ENCODE data around the gene CFAP91.

The CFAP91 gene

DNA sequence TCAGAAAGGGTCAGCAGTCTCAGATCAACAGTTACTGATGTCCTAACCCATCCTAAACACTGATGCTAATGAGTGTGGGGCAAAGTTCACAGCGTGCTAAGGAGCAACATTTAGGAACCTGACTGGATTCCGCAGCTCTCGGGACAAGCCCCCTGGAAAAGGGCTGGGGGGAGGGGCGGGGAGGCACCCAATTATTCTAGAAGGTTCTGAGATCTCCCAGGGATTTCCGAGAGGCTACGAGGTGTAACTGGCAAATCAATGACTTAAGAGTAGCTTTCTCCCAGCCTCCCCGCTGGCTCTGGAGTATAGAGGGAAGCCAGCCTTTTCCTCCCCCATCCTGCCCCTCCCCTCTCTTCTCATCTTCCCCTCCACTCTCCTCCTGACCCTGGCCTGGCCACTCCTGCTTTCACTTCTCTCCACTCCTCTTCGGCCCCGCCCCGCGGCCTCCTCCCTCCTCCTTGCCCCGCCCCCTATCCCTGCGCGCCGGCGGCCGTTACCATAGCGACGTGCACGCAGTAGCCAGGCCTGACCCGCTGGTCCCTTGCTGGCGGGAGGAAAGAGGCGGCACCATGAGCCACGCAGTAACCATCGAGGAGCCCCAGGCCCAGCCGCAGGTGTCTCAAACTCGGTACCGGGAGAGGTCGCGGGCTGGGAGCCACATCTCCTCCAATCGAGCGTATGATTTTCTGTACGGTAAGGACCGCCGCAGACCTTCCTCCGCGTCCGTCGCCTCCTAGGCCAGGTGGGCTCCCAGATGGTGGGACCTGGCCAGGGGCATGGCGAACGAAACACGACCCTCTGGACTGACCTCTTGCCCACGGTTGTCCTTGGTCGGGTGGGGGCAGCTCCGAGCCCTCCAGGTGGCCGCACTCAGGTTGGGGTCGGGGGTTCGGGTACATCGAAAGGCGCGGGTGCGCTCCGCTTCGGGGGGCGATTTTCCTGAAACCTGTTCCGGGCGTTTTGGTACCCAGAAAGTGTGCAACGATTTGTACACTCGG is at the start of gene CFAP91:
Gene CFAP91, plus strand, starts transcription at position 493 of the 998 bp plus-strand sequence. Its CDS starts 77 bp downstream, at position 570.
- DNase-seq (ENCODE audit: low spot score) = peak; percentile 98

DNA sequence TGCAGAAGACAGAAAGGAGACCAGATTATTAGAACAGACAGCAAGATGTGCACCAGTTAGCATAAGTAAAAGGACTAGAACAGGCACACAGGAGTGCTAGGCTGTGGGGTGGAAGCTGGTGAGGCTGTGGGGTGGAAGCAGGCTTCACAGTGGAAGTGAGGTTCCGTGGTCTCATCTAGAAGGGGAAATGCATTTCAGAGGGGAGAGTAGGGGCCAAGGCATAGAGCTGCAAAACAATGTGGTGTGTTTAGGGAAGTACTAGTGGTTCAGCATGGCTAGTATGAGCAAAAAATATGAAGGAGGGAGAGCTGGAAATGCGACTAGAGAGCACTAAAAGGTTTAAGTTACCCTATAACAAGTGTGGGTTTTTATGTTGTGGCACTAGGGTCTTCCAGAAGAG is 48.9 kb upstream of the CFAP91 start:
- DNase-seq (ENCODE audit: low spot score) = peak; percentile 33

- DNase-seq (ENCODE audit: low spot score) = peak; percentile 29
These were observed 44.7 kb upstream of the CFAP91 start for GRCh38 chr3:119657887-119658702.

DNA sequence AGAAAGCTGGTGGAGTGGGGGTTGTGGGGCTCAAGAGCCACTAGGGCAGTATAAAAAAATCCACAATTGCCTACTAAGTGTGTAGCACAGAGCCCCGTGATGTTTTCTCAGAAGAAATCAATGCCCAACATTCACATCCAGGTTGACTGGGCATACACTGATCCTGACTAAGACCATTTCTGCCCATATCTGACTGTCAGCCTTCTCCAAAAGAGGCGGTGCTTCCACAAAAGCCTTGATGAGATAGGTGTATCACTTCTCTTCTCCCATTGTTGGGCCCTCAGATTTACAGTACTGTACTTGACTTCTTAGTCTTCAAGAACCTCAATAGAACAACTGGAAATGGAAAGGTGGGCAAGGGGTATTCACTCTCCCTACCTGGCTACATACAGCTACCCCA is 43.8 kb upstream of the CFAP91 start:
- DNase-seq (ENCODE audit: low spot score) = no peak

DNA sequence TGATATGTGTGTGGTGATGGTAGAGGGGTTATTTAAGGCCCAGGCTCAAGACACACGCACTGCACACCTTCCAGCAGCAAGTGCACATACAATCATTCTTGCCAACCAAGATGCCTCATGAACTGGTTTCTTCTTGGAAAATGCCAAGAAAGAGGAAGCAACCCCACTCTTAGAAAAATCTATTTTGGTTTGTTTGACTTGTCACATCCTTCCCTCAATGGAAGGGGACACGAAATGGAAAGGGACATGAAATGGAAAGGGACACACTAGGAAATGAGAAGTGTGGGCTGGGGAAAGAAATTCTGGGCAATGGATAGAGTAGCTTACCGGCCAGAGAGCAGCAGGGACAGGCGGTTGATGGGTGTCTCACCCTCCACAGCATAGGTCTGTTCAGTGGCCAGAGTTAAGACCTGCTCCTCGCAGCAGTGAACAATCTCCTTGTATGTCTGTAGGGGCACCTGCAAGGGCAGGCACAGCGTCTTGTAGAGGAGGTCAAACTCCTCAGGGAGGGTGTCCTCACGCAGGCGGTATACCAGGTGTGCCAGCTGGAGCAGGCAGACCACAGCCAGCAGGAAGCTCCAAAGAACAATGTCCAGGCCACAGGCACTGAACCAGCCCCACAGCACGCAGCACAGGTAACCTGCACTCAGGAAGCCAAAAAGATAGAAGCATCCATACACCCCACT is 43.1 kb upstream of the CFAP91 start:
- no peak for DNase-seq (ENCODE audit: low spot score)

GRCh38 chr3:119660474-119661440 is 42.1 kb upstream of the CFAP91 start, which contains the start of gene POPDC2:
TSS of gene POPDC2 (minus strand) at chr3:119660589. CDS start at chr3:119660423, 166 bp downstream.
- DNase-seq (ENCODE audit: low spot score) = no peak

DNA sequence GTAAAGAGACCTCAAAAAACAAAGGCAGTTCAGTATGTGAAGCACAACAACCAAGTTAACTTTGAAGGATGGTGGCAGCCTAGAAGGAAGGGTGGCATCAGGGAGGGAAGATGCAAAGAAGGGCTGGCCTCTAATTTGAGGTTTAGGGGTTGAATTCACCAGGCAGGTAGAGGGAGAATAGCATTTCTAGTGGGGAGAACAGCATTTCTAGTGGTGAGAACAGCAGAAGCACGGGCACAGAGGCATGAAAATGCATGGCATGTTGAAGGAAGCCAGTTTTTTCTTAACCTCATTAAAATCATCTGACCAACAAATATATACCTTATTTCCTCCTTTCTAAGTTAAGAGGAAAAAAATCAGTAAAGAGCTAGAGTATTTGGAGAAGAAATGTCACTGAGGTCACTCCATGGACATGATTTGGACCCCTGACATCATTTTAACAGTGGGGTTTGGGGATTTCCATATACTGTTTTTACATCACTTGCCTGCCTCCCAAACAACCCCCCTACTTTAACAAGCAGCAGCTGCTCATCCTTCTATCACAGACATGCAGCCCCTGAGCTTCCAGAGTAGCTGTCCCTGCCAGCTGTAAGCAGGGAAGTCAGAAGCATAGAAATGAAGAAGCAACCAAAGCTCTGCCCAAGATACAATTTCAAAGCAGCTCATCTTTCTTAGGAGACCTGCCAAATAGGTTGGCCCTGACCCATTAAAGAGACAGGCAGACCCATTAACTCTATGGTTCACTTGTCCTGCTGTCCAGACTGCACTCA is 40.0 kb upstream of the CFAP91 start:
- no peak for DNase-seq (ENCODE audit: low spot score)

GRCh38 chr3:119663885-119664284 is 38.9 kb upstream of the CFAP91 start:
- no peak for DNase-seq (ENCODE audit: low spot score)

GRCh38 chr3:119664370-119664769 is 38.5 kb upstream of the CFAP91 start:
- DNase-seq (ENCODE audit: low spot score) = no peak

- no peak for DNase-seq (ENCODE audit: low spot score)
These were observed 37.9 kb upstream of the CFAP91 start for GRCh38 chr3:119664850-119665379.

GRCh38 chr3:119665954-119666559 is 36.8 kb upstream of the CFAP91 start:
- no peak for DNase-seq (ENCODE audit: low spot score)

DNA sequence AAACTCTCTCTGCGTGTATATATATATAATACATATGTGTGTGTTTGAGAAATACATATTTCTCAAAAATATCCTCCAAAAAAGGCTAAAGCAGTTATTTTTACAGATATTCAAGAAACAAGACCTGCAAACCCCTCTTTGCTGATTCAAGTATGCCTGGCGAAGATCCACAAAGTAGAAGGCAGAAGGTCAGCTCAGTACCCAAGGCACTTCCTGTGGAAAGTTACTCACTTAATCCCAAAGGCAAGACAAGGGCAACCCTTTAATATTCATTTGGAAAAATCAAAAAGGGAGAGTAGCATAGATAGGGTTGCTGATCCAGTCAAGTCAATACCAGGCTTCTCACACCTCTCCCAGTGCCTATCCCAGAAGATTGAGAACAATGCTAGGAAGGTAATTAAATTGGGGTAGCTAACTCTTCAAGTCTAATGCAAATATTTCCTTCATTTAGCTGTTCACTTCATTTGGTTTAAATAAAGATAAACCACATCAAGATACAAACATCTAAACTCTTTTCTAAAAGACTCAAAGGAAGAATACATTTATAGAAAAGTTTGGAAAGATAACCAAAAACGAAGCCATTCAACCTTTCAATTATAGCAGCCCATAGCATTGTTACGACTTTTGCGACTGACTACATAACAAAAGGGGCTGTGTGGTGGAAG is 32.8 kb upstream of the CFAP91 start:
- no peak for DNase-seq (ENCODE audit: low spot score)

DNA sequence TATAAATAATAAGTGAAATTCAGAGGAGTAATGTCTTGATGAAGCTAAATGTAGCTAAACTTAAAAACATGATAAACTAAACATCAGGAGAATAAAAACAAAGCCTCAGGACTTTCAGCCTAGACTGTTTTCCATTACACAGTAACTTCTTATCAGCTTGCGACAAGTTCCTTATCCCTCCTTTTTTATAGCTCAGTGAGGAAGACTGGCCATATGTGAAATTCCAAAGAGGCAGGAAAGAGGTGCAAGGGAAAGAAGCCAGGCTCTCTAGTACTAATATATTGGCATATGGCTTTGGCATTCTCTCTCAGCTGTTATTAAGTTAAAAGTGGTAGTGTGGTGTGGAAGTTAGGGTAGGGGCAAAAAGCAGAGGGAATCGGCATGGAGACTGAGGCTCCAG is 30.0 kb upstream of the CFAP91 start:
- no peak for DNase-seq (ENCODE audit: low spot score)

- DNase-seq (ENCODE audit: low spot score) = no peak
These were observed 28.9 kb upstream of the CFAP91 start for GRCh38 chr3:119673875-119674274.

DNA sequence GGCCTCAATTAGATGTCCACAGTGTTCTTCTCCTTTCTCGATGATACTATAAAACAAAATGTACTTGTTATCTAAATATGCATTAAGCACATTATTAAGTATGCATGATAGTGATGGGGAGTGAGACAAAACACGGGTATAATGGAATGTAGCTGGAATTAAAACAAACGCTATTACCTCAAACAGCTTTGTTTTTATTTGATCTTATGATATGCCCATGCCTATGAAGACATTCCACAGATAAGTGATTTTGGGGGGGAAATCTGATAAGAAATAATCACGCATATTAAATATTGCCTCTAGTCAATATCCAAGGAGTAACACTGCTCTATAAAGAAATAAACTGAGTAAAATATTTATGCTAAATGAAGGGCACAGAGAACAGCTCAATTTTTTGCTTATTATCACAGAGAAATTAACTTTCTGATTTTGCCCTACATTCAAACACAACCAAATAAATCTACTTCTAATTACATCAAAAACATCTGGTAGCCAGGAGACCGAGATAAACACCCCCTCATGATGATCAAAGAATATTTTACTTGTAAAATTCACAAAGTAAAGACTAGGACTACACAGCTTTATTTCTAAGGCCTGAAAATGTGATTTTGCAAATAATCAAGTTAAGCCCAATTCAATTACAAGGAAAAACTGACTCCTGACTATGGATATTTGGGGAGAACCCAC is 27.5 kb upstream of the CFAP91 start:
- DNase-seq (ENCODE audit: low spot score) = no peak

DNA sequence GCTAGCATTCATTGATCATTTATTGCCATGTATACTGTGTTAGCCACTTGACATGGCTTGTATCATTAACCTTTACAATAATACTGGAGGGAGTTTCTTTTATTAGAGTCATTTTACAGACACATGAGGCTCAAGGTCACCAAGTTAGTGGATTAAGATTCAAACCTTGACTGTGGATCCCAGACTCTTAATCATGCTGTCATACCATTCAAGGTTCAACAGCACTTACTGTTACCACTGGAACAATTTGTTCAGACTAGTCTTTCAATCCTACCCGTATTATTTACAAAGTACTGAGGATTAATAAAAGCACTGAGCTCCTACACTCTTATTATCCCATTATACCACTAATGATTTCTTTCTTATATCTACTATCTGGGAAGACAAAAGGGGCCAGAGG is 26.8 kb upstream of the CFAP91 start:
- DNase-seq (ENCODE audit: low spot score) = no peak

DNA sequence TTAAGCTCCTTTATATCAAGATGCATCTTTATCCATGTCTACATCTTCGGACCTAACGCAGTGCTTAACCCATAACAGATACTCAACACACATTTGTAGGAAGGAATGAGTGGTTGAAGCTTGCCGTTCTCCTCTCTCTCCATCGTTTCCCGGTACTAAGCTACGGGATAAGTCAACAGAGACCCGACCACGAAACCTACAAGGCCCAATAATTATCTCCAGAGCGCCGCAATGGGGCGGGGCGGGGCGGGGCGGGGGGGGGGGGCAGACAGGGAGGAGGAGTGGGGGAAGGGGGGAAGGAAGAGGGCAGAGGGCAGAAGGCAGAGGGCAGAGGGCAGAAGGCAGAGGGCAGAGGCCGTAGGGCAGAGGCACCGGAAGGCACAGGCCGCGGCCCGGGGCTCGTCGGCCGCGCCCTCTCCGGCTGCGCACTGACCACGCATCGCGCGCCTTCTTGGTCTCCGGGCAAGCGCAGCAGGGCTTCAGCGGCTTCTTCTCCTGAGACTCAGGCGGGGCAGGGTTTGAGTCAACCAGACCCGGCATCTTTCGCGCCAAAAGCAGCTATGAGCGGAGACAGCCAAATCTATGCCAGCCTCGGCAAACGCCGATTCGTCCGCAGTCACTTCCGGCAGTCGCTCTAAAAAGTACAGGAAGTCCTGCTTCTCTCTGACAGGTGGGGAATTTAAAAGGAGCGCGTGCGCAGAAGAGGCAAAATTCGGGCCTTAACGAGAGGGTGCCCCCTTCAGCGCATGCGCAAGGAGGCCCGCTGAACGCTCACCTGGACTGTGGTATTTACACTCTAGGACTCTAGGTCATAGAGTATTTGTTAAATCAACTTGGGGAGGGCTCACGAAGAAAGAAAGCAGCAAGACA is 25.8 kb upstream of the CFAP91 start, which contains the start of gene COX17:
Gene COX17, minus strand, starts transcription at position 636 of the 870 bp plus-strand sequence. Its CDS starts 96 bp downstream, at position 540.
- peak; percentile 95 for DNase-seq (ENCODE audit: low spot score)

All from Ammon's horn (tissue), 1 donor.